ENCODE measurements around the gene INTS6.

INTS6 gene

DNA sequence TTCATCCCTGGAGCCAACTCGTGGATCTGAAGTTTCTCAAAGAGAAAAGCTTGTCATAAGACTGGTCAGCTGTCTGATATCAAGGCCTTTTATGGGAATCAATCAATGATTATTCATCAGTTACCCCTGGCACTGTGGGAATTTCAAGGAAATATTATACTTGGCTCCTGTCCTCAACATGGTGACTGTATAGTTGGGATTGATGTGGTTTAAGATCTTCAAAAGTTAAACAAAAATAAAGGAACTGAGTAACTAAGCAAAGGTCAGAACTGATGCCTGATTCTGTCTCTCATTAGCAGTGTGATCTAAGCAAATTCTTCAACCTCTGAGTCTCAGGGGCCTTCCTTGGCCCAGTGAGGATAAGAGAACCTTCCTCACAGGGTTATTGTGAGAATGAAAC, 135.6 kb downstream of the INTS6 start:
- DNase-seq (ENCODE audit: low spot score) = no peak

- no peak for DNase-seq (ENCODE audit: low spot score)
Observed at GRCh38 chr13:51313619-51314018, 139.2 kb downstream of the INTS6 start.

- no peak for DNase-seq (ENCODE audit: low spot score)
Observed at GRCh38 chr13:51311957-51312520, 140.8 kb downstream of the INTS6 start.
